ENCODE data around the gene TRIM37.
"Not testable (repeated sequence)": the region's sequence is repeated elsewhere in the genome, so short reads cannot be mapped to it uniquely, and the experiment has no call there.

The TRIM37 gene

GRCh38 chr17:59101178-59101577 is 5.5 kb downstream of the TRIM37 start:
- no peak overlapping the region for H3K4me3 ChIP-seq (ENCODE audit: control insufficient read depth, low read depth, low read length)
- DNase-seq (ENCODE audit: low read depth) = no peak
- TF ChIP-seq, protein P1, sequence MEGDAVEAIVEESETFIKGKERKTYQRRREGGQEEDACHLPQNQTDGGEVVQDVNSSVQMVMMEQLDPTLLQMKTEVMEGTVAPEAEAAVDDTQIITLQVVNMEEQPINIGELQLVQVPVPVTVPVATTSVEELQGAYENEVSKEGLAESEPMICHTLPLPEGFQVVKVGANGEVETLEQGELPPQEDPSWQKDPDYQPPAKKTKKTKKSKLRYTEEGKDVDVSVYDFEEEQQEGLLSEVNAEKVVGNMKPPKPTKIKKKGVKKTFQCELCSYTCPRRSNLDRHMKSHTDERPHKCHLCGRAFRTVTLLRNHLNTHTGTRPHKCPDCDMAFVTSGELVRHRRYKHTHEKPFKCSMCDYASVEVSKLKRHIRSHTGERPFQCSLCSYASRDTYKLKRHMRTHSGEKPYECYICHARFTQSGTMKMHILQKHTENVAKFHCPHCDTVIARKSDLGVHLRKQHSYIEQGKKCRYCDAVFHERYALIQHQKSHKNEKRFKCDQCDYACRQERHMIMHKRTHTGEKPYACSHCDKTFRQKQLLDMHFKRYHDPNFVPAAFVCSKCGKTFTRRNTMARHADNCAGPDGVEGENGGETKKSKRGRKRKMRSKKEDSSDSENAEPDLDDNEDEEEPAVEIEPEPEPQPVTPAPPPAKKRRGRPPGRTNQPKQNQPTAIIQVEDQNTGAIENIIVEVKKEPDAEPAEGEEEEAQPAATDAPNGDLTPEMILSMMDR (IDR thresholded peaks at IDR 0.05; ENCODE audit: control insufficient read depth, insufficient read depth, low read depth, low read length, missing control alignments) = no peak

GRCh38 chr17:59097876-59098275 is 8.8 kb downstream of the TRIM37 start:
- TF ChIP-seq, protein P1 (IDR thresholded peaks at IDR 0.05; ENCODE audit: control insufficient read depth, insufficient read depth, low read depth, low read length, missing control alignments) = no peak
- no peak for DNase-seq (ENCODE audit: low read depth)
- no peak overlapping the region for H3K4me3 ChIP-seq (ENCODE audit: control insufficient read depth, low read depth, low read length)

DNA sequence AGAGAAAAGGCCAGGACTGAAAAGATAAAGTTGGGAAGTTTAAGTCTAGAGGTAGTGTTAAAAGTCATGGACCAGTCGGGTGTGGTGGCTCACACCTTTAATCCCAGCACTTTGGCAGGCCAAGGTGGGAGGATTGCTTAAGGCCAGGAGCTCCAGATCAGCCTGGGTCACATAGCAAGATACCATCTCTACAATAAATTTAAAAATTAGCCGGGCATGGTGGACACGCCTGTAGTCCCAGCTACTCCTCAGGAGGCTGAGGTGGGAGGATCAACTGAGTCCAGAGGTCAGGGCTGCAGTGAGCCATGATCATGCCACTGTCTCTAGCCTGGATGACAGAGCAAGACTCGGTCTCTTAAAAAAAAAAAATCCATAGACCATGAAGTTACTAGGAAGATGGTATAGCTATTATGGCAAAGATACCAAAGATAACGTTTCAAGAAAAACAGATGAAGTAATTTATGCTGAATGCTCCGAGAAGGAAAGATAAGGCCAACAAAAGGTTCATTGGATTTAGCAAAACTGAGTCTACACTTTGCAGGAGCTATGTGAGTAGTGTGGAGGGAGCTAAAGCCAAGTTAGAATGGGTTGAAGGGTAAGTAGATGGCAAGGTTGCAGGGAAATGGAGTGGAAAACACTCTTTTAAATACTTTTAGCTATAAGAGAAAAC is 11.7 kb downstream of the TRIM37 start:
- H3K4me3 ChIP-seq (ENCODE audit: control insufficient read depth, low read depth, low read length) = no peak overlapping the region
- TF ChIP-seq, protein P1 (IDR thresholded peaks at IDR 0.05; ENCODE audit: control insufficient read depth, insufficient read depth, low read depth, low read length, missing control alignments) = no peak
- no peak for DNase-seq (ENCODE audit: low read depth)

GRCh38 chr17:59093702-59094231 is 12.9 kb downstream of the TRIM37 start:
- peak; percentile 94 for DNase-seq (ENCODE audit: low read depth)
- TF ChIP-seq, protein P1 (IDR thresholded peaks at IDR 0.05; ENCODE audit: control insufficient read depth, insufficient read depth, low read depth, low read length, missing control alignments) = no peak
- no peak overlapping the region for H3K4me3 ChIP-seq (ENCODE audit: control insufficient read depth, low read depth, low read length)

DNA sequence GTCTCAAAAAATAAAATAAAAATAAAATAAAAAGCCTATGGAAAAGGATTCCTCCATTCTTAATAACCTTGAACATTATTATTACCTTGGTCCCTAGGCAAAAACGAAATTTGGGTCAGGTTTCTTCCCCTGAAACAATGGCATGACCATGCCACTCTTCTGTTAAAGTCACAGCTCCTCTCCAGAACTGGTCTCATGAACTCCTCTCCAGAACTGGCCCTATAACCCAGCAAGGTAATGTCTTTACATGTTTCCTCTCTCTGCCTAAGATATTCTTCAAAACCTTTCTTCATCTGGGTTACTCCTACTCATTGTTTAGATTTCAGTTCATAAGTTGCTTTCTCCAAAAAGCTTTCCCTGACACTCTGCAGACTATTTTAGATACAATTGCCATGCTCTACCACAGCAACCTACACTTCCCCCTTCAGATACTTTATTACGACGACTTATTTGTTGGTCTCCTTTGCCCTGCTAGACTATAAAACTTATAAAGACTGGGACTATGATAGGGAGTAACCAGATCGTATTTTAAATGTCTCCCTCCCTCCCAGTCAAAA is 13.5 kb downstream of the TRIM37 start:
- no peak for DNase-seq (ENCODE audit: low read depth)
- no peak overlapping the region for H3K4me3 ChIP-seq (ENCODE audit: control insufficient read depth, low read depth, low read length)
- TF ChIP-seq, protein P1 (IDR thresholded peaks at IDR 0.05; ENCODE audit: control insufficient read depth, insufficient read depth, low read depth, low read length, missing control alignments) = no peak

- DNase-seq (ENCODE audit: low read depth); H3K4me3 ChIP-seq (ENCODE audit: control insufficient read depth, low read depth, low read length): not testable (repeated sequence)
These were observed 16.1 kb downstream of the TRIM37 start for GRCh38 chr17:59090593-59090992.

- DNase-seq (ENCODE audit: low read depth) = no peak
- H3K4me3 ChIP-seq (ENCODE audit: control insufficient read depth, low read depth, low read length) = no peak overlapping the region
- TF ChIP-seq, protein P1 (IDR thresholded peaks at IDR 0.05; ENCODE audit: control insufficient read depth, insufficient read depth, low read depth, low read length, missing control alignments) = no peak
These were observed 22.5 kb downstream of the TRIM37 start for GRCh38 chr17:59084154-59084553.
